GM19452 (cell line): Measurements from ENCODE around the gene LDAH.
A peak's percentile ranks its signal among the peaks of the same experiment; 100 is the strongest.

Source experiments
- ATAC-seq: cut with Tn5 transposase; IDR thresholded peaks from one replicate; pipeline ENCODE4 v1.9.1; 2021; ENCODE audit not compliant: unreplicated experiment

The LDAH gene

GRCh38 chr2:20668451-20668850 is 154.4 kb downstream of the LDAH start:
- ATAC-seq, result no peak

DNA sequence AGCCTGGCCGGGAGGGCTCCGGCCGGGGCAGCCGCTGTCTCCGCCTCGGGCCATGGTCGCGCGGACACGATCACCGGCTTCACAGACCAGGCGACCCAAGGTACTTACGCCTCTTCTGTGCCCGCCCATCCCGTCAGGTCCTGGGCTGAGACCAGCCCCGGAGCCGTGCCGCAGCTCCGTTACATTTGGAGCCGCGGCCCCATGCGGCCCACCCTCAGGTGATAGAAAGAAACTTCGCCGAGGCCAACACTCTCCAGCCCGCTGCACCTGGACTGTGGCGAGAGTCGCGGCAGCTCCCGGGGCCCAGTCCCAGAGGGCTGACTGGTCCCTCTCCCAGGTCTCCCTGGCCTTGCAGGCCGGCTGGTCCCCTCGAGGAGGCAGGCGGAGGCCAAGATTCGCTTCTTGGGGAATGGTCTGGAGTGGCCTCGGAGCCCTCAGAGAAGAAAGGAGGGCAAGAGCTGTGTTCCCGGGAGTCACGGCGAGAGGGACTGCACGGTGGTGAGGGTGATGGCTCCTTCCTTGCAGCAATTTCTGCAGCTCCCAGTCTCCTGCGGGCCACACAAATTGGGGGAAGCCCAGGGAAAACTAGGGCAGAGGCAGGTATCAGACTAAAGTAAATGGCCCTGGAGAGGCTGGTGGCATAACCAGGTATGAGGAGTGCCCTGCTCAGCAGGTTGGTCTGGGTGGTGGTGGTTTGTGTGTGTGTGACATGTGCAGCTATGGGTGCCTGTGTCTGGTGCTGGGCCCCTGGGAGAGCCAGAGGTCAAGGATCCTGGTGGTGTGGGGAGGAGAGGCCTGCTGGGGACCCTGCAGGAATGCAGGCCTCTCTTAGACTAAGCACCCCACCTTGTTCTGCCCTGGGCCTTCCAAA is 155.1 kb downstream of the LDAH start:
- ATAC-seq, result no peak

DNA sequence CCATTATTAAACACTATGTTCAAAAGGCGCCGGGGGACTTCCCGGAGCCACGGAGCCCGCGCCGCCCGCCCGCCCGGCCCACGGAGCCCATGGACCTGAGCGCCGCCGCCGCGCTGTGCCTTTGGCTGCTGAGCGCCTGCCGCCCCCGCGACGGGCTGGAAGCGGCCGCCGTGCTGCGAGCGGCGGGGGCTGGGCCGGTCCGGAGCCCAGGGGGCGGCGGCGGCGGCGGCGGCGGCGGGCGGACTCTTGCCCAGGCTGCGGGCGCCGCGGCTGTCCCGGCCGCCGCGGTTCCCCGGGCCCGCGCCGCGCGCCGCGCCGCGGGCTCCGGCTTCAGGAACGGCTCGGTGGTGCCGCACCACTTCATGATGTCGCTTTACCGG is 155.8 kb downstream of the LDAH start:
- no peak for ATAC-seq

DNA sequence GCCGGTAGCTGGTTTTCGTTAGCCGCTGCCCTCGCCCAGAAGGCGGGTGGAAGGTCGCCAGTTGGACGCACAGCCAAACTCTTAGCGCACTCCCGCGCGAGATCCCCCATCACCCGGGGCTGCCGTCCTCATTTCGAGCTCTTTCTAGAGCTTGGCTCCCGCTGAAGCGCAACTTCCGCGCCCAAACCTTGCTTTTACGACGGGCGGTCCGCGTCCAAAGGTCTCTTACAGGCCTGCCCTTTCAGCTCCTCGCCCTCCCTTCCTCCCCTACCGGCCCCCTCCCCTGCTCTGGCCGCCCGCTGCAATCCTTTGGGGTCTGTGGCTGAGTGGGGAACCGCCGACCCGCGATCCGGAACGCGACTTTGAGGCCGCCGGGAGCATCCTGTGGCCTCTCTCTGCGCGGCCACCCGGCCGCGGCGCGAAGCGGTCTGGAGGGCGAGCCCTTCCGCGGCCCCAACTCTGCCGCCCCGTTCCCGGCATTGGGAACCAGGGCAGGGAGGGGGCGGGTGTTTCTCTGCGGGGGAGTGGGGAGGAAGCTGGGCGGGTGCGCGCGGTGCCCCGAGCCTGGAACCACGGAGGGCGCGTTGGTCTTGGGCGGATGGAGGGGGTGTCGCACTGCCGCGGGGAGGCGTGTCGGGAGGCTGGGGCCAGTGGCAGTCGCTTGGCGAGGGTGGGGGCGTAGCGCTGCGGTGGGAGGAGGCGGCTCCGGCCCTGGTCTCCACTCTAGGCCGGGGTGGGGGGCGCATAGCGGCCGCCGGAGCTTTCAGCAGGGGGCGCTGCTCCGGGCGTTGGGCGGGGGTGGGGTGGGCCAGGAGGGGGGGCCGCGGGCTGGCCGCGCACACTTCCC is 156.4 kb downstream of the LDAH start, which contains the start of gene GDF7:
GDF7 (plus strand) TSS at position 841 of the 847 bp plus-strand sequence. CDS start 96 bp downstream, outside the sequence.
- ATAC-seq, result no peak

- ATAC-seq, result no peak
Measured at GRCh38 chr2:20666005-20666303, 156.9 kb downstream of the LDAH start.

- no peak for ATAC-seq
Measured at GRCh38 chr2:20665243-20666004, 157.5 kb downstream of the LDAH start.

DNA sequence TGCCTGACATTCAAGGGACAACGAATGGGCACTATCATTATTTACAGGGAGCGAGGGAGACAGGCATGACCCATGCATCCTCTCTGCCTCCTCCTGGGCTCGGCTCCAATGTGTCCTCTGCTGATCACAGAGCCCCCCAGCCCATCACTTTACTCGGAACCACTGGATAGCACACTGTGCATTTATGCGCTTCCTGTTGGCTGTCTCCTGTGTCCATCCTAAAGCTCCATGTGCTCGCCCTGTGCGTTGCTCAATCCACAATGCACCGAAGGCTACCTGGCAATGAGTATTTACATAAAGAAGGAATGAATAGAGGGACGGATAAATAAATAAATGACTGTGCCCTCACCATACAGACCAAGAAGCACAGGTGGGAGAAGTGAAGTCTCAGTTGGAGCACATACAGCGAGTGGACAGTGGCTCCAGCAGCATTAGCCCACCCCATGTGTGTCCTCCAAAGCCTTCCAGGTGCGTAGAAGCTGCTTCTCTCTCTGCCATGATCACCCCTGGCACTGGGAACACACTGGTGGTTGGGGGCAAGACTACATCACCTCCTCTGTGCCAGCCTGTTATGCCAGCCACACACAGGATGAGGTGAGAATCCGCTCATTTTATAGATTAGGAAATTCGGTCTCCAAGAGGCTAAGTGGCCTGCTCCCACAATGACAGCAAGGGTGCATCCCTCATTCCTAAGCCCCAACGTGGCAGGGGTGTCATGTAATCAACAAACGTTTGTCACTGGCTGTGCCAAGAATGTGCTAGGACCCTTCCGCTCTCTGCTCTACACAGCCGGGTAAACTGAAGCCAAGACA is 158.3 kb downstream of the LDAH start:
- ATAC-seq, result no peak

- ATAC-seq, result no peak
Measured at GRCh38 chr2:20664071-20664390, 158.9 kb downstream of the LDAH start.

GRCh38 chr2:20663196-20664070 is 159.5 kb downstream of the LDAH start:
- no peak for ATAC-seq

DNA sequence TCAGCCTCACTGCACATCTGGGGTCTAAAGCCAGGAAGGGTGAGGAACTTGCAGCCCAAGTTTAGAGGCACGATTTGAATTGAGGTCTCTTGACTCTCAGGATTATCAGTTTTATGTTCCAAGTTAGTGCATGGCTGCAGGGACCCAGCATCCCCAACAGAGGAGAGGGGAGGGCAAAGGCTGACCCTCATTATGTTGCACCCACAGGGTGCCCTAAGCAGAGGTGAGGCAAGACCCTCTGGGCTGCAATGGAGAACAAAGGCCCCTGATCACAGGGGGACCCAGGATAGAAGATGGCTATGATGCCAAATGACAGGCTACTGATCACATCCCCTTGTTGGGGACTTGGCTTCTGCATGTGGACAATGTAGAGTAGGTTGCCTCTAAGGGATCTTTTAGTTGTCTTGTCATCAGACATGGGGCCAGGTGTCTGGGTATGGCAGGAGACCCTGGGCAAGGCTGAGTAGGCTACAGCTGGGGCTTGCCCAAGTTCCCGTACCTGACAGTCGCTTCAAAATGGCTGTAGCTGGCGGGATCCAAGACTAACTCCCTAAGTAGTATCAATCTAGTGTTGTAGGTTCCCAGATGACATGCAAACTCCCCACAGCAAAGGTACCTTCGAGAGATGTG is 160.5 kb downstream of the LDAH start:
- no peak for ATAC-seq

GRCh38 chr2:20661421-20662307 is 161.2 kb downstream of the LDAH start:
- peak; percentile 54 for ATAC-seq

DNA sequence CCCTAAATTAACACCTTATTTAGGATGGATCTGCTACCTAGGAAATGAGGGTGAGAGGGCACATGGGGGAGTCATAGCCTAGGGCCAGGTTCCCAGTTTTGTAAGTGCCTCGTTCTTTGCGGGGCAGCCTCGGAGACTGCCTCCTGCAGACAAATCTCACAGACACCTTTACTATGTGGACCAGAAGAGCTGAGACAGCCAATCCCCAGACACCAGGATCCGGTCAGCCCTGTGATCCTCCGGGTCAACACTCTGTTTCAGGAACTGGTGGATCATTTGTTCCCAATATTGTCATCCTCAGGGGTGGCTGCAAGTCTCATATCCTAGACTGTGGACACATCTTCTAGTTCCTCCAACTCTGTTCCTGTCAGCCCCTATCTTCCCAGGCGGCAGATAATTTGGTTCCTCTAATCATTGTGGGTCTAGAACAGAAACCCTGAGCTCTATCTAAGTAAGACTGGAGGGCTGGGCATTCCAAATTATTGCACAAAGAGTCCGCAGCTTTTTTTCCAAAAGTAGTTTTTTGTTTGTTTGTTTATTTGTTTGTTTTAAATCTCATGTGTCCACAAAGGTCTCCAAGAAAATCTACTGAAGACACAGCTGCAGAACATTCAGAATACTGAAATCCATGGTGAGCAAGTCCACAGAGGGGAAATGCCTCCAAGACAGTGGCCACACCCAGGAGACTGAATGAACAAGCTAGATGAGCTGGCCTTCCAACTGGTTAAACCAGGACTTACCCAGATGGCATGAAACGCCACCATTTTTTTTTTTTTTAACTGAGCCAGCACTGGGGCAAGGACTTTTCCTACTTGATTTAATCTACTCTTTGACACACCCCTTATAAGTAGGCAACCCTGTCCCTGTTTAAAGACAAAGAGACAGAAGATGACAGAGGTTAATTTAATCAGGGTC is 162.1 kb downstream of the LDAH start:
- ATAC-seq, result no peak

- ATAC-seq, result no peak
Measured at GRCh38 chr2:20657522-20658235, 165.2 kb downstream of the LDAH start.

GRCh38 chr2:20656561-20656960 is 166.3 kb downstream of the LDAH start:
- no peak for ATAC-seq

DNA sequence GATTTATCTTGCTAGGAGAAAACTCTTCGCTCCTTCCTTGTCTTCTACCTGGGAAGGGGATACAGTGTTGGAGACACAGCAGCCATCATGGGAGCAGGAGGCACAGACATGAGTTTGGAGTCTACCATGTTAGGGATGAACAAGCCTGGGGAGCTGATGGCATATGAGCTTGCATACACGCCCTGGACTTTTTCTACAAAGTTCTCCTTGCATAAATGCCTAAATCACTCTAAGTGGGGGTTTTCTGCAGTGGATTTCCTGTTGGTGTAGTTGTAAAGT is 168.4 kb downstream of the LDAH start:
- ATAC-seq, result no peak

GRCh38 chr2:20653695-20654534 is 169.0 kb downstream of the LDAH start:
- ATAC-seq, result no peak
